HepG2 (cell line): ENCODE measurements around the gene SRF. TPM values are rescaled to one million over a fixed set of nuclear protein-coding genes. Genes with fewer than 3 reads are reported as not detected.

ENCODE experiments used
- CHD4 ChIP-seq: fragments of 200-600 bp; sonication (generic); IDR thresholded peaks from 2 replicates; pipeline ENCODE4 v1.7.0; 2017; ENCODE audit warnings: mild to moderate bottlenecking, low read length, borderline replicate concordance
- FUBP1 ChIP-seq: sonication (generic); formaldehyde crosslinking; IDR thresholded peaks from 2 replicates; pipeline ENCODE4 v1.5.1; 2020; ENCODE audit warnings: missing genetic modification reagents, mild to moderate bottlenecking, borderline replicate concordance
- MLX ChIP-seq: IDR thresholded peaks from 2 replicates; pipeline ENCODE4 v1.6.1; 2016
- POGZ ChIP-seq: sonication (generic); formaldehyde crosslinking; IDR thresholded peaks from 2 replicates; pipeline ENCODE4 v1.4.0; 2020; ENCODE audit warnings: mild to moderate bottlenecking, missing genetic modification reagents
- SOX13 ChIP-seq, 3 experiments: fragments of 450-650 bp in 1 of 3; sonication (generic) in 1 of 3; formaldehyde crosslinking in 1 of 3; IDR thresholded peaks in 2 of 3; conservative IDR thresholded peaks in 1 of 3; 2 replicates each; pipeline versions ENCODE4 v1.5.0 to v1.6.1; 2016 to 2020; ENCODE audit warnings: antibody characterized with exemption in 1 of 3, mild to moderate bottlenecking in 1 of 3, missing compliant biosample characterization in 1 of 3, missing genetic modification reagents in 1 of 3, moderate library complexity in 1 of 3
- TOPORS ChIP-seq: sonication (generic); formaldehyde crosslinking; IDR thresholded peaks from 2 replicates; pipeline ENCODE4 v1.8.0; 2023; ENCODE audit warnings: mild to moderate bottlenecking, missing genetic modification reagents
- ZHX2 ChIP-seq, 2 experiments: sonication (generic) in 1 of 2; formaldehyde crosslinking in 1 of 2; IDR thresholded peaks; 2 replicates each; pipeline versions ENCODE4 v1.6.1 to v1.9.0; 2014 to 2022; ENCODE audit warnings: antibody characterized with exemption in 1 of 2, borderline replicate concordance in 1 of 2, inconsistent platforms in 1 of 2, low read depth in 1 of 2, missing genetic modification reagents in 1 of 2
- ZNF343 ChIP-seq: sonication (generic); formaldehyde crosslinking; IDR thresholded peaks from 2 replicates; pipeline ENCODE4 v1.4.0; 2020; ENCODE audit warnings: mild to moderate bottlenecking, missing genetic modification reagents
- ZNF431 ChIP-seq: sonication (generic); formaldehyde crosslinking; IDR thresholded peaks from 2 replicates; pipeline ENCODE4 v1.9.0; 2022; ENCODE audit warnings: missing genetic modification reagents, low read depth, mild to moderate bottlenecking, borderline replicate concordance
- ZNF546 ChIP-seq: sonication (generic); formaldehyde crosslinking; conservative IDR thresholded peaks from 2 replicates; pipeline ENCODE4 v1.8.1; 2023; ENCODE audit warnings: mild to moderate bottlenecking, missing genetic modification reagents
- ZNF703 ChIP-seq: sonication (generic); formaldehyde crosslinking; IDR thresholded peaks from 2 replicates; pipeline ENCODE4 v1.5.1; 2020; ENCODE audit warnings: missing genetic modification reagents, mild to moderate bottlenecking, moderate library complexity, borderline replicate concordance
- ZNF709 ChIP-seq: sonication (generic); formaldehyde crosslinking; IDR thresholded peaks from 2 replicates; pipeline ENCODE4 v1.5.0; 2020; ENCODE audit warnings: mild to moderate bottlenecking, missing genetic modification reagents
- ZNF740 ChIP-seq: sonication (generic); formaldehyde crosslinking; IDR thresholded peaks from 2 replicates; pipeline ENCODE4 v1.4.0; 2020; ENCODE audit warnings: missing genetic modification reagents
- ZNF780A ChIP-seq: sonication (generic); formaldehyde crosslinking; IDR thresholded peaks from 2 replicates; pipeline ENCODE4 v1.8.0; 2022; ENCODE audit warnings: mild to moderate bottlenecking, missing genetic modification reagents, moderate library complexity
- ZSCAN21 ChIP-seq: sonication (generic); formaldehyde crosslinking; IDR thresholded peaks from 2 replicates; pipeline ENCODE4 v1.8.0; 2022; ENCODE audit warnings: mild to moderate bottlenecking, missing genetic modification reagents, moderate library complexity, borderline replicate concordance
- polyA plus RNA-seq, 8 experiments: library from polyadenylated mRNA; depleted of rRNA in 3 of 8; stranded (reverse) in 7 of 8; unstranded in 1 of 8; fragments of >200 nt; fragmentation: Illumina TruSeq in 4 of 8; extraction: Trizol in 4 of 8; gene quantifications; 2 replicates each; pipeline versions ENCODE4 v1.2.1 to v1.2.3, GENCODE V29; 2011 to 2016; ENCODE audit warnings: low read depth in 4 of 8, missing spikeins in 1 of 8, mixed read lengths in 1 of 8; ENCODE audit not compliant: insufficient read depth in 1 of 8
- total RNA-seq, 5 experiments: library from RNA; depleted of rRNA; stranded (reverse); fragments of >200 nt; fragmentation: Illumina TruSeq; extraction: Trizol; gene quantifications; 2 replicates each; pipeline ENCODE4 v1.2.3, GENCODE V29; 2016; ENCODE audit warnings: low read depth in 1 of 5

SRF gene
- total and polyA plus RNA-seq, 2 of the 13 experiments (the other 11 are each of a cell fraction or from before 2014, with no cell fraction given): 25.5 to 44.1 TPM

- TF ChIP-seq POGZ (CRISPR knock-in tag) (no peak; the same call in 1 of the 2 replicates), MLX (CRISPR knock-in tag) (no peak), ZNF740 (CRISPR knock-in tag) (no peak), CHD4 (no peak), ZNF703 (CRISPR knock-in tag) (no peak), SOX13 (IDR thresholded peaks at IDR 0.05) (no peak), SOX13 (CRISPR knock-in tag; conservative IDR thresholded peaks at IDR 0.05 in 1 of 2, IDR thresholded peaks at IDR 0.05 in 1 of 2) (no peak), ZSCAN21 (0 out of 2 replicates have a peak, but pooled peaks have one; percentile 53), ZNF343 (CRISPR knock-in tag) (no peak), ZNF709 (no peak), FUBP1 (no peak), ZNF780A (CRISPR knock-in tag) (no peak), ZNF546 (CRISPR knock-in tag) (no peak; the same call in 1 of the 2 replicates), ZHX2 (IDR thresholded peaks at IDR 0.05; ENCODE audit: low read depth) (no peak), ZHX2 (CRISPR knock-in tag; IDR thresholded peaks at IDR 0.05; ENCODE audit: borderline replicate concordance) (no peak), ZNF431 (no peak), TOPORS (CRISPR knock-in tag) (no peak)
These were observed 1.3 kb downstream of the SRF start (continued) for GRCh38 chr6:43172104-43173007.
